Superior temporal gyrus (tissue), 1 donor: ENCODE results near the gene KISS1.

Experiments used
- DNase-seq: peaks from one replicate; pipeline ENCODE4 v3.0.0-alpha.2; 2016; ENCODE audit errors: extremely low spot score

KISS1 gene

DNA sequence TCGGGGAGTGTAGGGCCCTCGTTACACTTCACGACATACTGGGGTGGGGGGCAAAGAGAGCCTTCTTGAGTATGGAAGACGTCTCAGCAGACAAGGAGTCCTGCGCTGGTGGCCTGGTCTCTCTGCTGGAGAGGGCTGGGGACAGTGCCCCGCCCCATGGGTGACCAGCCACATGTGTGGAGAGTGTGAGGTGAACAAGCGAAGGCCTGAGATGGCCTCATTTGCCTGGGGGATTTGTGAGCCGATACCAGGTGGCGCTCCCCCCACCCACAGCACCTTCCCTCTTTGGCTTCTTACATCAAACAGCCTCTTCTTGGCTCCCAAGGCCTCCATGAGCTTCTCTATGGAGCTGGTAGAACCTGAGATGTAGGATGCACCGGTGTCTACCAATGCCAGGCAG lies 40.4 kb downstream of the KISS1 start:
- no peak for DNase-seq

DNA sequence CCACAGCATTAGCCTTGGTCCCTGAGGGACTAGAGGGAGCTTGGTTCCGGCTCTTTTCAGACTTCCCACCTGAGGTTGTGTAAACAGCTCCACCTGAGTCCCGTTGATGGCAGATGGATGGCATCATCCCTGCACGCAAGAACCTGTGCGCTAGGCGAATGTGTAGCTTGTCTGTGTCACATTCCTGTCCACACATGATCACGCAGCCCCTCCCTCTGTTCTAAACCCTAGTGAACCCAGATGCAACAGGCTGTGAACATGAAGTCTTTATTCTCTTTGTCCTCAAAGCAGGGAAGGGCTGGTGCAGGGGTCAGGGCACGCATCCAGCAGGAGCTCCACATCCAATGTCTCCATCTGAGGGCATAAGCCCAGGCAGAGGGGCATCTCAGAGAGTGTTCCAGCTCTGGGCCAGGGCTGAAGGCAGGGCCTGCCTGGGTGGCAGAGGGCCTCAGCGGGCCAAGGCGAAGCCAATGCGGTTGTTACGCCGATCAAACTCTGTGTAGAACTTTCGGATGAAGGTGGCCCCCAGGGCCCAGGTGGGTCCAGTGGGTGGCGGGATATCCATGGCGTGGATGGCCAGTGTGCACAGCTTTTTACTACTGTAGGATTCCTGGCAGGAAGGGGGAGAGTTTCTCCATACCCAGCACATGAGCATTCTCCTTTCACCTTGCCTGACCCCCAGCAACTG lies 41.6 kb downstream of the KISS1 start:
- DNase-seq, result no peak

DNA sequence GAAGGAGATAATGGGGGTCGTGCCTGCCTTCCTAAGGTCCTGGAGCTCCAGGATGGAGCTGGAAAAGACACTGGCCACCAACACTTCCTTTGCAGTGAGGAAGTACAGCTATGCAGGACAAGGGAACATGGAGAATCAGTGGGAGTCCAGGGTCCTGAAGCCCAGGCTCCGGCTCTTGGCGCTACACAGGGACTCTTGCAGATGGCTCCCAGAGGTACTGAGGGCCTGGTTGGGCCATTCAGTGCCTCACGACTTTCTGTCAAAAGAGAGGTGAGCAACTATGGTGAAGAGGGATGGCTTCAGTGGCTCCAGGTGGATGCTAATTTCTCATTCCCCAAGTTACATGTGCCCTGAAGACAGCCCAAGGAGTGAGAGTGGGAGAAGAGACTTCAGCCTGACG lies 42.6 kb downstream of the KISS1 start:
- no peak for DNase-seq

DNA sequence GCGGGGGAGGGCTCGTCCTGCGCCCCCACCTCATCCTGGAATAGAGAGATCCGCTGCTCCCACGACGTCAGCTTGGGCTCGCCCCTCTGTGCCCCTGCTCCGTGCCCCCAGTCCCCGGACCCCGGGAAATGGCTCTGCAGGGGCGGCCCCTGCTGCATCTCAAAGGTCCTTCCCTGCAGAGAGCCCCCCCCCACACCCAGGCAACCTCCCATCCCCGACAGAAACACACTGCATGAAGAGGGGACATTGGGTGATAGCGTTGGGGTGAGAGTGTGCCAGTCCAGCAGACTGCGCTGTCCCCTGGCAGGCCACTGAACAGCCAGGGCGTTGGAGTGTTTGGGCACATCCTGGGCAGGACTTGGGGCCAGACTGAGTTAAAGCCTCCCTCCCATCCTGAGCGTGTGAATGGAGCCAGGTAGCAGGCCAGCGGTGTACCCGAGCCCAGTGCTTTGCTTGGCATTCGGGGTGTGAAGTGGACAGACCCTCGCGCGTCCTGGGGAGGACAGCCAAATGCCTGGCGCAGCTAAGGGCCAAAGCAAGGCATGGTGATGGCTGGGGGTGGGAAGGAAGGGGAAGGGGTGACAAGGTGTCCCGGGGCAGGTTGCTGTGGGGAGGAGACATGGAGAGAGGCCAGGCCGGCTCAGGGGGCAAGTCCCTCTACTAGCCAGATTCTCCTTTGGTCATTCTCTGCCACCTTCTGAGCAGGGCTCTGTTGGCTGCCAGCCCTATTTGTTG lies 43.8 kb downstream of the KISS1 start:
- no peak for DNase-seq

DNA sequence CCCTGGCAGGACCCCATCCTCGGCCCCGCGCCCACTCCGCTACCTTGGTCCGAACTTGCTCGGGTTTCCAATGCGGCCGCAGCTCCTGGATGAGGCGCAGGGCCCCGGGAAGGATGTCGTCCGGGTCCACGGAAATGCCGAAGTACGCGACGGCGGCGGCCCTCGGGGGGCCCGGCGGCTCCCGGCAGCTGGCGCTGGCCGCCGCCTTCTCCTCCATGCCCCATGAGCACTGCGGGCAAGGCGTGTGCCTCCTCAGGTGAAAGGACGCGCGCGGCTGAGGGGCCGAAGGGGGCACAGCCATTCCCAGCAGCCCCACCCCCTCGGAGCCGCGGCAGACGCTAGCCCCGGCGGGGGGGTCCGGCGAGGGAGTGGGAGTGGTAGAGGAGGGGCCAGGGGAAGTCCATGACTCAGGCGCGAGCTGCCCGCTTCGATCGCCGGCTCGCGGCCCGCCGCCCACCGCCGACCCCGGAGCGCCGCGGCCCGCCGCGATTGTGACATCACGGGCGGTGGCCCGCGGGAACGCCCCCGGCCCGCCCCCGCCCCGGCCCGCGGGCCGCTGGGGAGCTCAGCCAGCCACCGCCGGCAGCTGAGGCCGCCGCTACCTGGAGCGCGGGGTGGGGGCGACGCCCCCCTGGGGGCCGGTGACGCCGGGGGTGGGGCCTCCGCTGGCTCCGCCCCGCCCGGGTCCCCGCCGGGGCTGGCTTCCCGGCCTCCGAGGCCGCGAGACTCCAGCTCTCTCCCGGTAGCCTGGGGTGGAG lies 44.6 kb downstream of the KISS1 start, which contains the start of gene ETNK2:
TSS of gene ETNK2 (minus strand) at position 493 of the 758 bp plus-strand sequence. CDS start at position 301, 192 bp downstream.
- DNase-seq, result no peak

DNA sequence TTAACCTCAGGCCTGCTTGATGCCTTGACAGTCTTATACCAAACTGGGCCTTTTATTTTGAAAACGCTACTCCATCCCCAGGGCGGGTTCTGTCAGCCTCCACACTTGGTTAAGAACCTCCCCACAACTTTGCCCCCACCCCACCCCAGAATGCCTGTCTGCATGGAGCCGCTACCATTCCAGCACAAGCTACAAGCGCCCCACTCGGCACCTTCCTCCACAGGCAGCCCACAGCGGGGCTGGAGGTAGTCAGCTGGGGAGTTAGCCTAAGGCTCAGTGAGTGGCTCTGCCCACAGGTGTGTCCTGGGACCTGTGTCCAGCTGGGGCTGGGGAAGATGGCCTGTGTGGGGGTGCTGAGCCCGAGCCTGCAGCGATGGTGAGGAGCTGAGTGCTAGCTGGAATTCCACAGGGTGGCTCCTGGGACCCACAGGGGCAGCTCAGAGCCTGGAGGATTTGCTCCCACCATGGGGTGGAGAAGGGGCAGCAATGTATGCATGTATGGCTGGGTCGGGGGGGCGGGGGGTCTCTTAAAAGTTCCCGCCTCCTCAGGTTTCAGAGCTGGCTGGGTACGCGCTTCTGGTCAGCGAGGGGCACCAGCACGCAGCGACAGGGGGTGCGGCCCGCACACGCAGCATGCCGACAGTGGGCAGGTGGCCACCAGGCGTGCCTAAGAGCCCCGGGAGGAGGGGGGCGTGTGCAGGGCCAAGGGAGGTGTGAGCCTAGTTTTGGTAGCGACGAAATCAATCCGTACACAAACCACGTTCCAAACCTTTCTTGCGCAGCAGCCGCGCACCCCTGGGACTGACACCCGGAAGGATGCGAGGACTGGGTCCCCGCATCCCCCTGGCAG lies 45.4 kb downstream of the KISS1 start:
- no peak for DNase-seq

DNA sequence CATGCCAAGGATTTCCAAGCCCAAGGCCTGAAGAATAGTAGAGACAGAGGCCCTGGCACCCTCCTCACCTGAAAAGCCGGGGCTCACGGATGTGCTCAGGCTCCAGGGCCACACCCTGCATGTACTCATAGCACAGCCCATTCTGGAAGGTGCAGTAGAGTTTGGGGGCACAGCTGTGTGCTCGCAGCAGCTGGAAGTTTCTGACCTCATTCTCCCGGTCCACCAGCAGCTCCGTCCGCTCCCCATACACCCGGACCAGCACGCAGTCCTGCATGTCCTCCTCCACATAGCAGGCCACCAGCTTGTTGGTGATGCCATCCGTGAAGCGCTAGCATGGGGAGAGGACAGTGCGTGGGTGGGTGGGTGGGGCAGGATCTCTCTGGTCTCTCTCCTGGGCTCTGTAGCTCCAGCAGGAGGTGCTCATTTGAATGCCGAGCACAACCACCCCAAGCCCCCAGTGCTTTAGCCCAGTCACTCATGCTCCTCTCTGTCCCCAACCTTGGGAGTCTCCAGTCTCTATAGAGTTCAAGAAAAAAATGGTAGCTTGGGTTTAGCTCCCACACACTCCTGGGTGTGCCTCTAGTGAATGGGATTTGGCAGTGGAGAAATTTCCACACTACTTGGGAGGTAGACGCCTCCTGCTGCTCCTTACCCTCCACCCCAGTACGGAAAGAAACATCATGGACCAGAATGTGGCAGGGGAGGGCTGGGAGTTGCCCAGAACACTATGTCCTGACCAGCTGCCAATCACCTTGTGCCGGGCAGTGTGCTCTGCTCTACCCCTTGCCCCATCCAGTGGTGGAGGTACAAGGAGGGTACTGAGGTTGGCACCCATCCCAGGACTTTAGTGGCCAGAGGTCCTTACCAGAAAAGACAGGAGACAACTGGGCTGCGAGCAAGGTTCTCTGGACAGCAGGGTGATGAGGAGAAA lies 46.4 kb downstream of the KISS1 start:
- no peak for DNase-seq

DNA sequence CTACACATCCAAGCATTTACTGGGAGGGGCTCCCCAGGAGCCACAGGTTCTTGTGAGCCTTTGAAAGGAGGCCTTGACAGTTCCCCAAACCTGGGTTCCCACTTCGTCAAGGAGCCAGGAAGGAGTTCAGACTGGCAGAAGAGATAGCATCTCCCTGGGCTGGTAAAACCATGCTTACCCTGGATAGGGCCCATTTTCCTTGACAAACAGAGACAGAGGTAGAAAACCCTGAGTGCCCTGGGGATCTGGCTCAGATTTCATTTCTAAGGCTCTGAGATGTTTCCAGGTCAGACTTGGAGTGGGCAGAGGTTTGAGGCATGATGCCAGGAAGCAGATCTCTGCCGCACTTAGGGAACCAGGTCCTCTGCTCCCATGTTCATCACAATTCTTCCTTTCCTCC lies 47.2 kb downstream of the KISS1 start:
- DNase-seq, result no peak

DNA sequence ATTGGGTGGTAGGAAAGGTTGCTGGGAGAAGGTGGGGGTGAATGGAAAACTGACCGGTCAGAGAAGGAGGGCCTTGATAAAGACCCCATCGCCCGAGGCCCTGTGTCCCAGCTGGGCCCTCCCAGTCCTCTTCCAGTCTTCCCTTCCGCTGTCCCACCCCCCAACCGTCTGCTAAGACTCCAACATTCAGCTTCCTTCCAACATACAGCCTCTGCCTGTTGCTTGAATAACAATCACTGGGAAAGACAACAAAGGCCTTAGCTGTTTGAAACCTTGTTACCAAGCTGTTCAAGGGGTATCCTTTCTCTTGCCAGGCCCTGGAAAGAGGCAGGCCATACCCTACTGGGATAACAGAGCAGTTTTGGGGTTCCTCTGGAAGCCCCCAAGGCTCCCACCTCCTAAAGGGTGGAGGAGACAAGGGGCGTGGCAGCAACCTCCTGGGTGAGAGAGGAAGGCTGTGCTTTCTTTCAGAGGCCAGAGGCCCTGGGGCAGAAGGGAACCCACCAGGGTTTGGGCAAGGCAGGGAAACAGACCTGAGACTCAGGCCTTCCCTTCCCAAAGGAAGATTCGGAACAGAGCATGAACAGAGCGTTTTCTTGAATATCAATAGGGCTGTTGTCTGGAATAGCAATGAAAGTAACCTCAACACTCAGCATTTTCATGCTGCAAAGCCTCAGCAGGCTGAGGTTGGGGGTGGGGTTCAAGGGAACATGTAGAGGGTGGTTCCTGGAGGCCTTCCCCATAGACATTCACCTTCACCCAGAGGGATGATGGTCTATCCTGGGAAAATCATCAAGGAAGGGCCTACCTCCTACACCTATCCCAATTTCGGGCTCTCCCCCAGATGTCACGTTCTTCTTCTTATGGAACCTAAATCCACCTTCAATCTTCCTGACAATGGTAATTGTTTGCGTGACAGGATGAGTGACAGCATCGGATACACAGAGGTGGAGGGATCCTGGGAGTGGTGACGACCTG lies 48.6 kb downstream of the KISS1 start:
- DNase-seq, result no peak

DNA sequence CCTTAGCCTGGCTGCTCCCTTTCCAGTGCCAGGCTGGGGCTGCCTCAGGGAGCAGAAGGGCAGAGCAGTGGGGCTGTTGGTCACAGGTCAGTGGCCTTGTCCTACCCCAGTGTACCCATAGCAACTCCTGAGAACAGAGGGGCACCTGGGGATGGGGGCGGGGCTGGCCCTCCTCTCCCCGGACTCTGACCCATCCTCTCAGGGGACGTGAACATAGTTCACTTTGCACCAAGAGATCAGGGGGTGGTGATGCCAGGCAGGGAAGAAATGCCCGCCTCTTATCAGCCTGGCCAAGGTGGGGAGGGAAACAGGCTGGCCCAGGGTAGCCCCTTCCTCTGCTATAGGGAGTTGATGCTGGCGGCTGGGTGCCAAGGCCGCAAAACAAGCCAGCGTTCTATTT lies 49.3 kb downstream of the KISS1 start:
- DNase-seq, result no peak

DNA sequence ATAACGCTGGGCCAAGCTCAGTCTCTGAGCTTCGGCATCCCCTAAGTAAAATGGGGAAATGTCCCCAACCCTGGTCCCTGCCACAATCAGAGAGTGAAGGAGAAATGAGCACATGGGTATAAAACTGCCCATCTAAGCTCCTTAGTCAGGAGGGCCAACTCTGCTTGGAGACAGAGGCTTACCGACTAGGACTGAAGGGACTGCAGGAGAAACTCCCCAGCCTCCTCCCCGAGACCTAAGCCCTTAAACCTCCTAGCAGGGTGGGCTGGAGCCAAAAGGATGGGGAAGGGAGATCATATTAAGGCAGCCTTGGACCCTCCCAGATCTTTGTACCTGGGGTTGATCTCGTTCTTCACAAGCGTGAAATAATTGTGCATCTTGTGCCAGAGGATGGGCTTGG lies 50.0 kb downstream of the KISS1 start:
- no peak for DNase-seq

DNA sequence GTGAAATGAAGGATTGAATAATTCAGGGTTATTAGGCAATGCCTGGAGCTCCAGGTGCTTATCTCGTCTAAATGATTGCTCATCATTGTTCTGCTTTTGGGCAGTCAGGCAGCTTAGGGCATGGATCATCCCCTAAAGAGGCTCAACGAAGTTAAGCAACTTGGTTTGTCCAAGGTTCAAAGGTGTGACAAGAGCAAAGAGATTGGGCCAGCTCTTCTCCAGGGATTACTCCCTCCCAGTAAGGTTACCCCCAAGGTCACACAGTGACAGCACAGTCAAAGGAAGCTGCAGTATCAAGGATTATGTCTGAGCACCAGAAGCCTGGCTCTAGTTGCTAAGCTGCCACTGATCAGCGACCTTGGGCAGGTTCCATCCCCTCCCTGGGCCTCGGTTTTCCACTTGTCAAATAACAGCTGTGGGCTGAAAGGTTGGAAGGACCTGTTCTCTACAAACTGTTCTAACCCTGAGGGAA lies 51.2 kb downstream of the KISS1 start:
- DNase-seq, result no peak

DNA sequence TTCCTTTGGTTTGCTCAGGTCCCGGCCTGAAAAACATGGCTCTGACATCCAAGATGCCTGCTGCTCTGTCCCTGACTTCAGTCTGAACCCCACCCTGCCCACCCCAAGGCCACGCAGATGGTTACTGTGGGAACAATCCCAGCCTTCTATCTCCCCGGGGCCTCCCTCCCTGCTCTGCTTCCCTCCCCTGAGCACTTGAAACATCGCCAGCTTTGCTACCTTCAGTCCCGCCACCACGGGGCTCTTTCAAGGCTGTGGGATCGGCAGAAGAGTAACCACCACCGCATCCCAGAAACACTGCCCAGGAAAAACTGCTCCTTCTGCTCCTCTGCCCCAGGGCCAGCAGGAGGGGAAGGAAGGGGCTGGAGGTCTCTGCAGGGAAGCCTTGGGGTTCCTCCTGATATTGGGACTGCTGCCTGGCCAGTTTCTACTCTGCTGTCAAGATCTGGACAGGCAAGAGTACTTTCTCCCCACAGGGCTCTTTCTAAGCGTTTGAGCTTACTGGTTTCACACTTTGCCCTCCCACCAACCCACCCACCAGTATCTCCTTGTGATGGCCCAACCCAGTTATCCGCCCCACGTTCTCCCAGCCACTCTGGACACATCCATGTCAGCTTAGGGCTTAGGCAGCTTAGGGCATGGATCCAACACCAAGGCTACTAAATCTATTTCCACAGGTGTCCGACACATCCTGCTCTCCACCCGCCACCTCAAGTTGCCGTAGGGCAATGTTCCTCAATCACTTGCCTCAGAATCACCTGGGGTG lies 52.8 kb downstream of the KISS1 start:
- no peak for DNase-seq

DNA sequence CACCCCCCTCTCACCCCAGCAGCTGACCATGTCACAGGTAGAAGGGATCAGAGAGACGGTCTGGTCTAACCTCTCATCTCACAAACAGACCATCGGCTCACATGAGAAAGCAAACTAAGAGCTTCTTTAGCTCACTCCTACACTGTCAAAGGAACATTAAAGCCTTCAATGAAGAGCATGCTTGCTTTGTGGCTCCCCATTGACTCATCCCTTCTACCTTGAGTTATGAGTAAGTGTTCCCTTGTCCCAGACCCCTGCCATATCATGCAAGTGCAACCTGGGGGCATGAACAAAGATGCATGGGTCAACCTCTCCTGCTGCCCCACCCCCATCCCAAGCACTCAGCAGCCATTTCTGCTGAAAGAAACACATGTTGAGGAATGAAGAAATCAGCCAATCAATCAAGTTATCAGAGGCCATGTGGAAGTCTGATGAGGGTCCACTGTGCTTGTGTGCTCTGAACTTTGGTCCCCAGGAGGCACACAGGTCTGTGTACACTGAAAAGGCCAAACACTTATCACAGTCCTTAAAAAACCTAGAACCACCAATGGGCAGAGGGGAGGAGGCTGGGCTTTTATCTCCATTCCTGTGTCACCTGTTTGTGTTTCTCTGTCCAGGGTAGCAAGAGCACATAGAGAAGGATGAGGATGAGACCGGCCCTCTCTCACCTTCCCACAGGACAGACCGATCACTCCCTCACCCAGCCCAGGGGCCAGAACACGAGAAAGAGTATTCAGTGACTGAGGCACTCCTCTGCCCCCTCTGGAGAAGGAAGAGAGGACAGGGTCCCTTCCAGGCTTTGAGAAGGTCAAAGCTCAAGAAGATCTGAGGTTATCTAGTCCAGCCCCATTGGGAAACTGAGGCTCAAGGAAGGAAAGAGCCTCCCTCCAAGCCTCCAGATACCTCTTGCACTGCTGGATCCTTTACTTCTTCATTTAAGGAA lies 54.0 kb downstream of the KISS1 start:
- no peak for DNase-seq

DNA sequence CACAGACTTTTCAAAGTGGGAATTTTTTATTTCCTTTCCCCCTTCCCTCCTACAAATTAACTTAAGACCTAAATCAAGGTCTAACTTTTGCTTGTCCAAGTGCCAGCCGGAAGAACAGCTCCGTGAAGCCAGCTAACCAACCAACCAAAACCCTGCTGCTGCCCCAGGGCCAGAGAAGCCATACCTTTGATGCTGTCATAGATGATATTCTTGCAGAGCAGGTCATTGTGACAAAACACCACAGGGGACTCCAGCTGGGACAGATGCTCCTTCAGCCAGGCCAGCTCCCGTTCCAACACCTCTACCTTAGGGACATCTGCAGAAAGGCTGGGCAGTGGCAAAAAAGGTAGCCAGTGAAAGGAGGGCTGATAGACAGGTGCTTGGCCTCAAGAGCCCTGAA lies 55.2 kb downstream of the KISS1 start:
- no peak for DNase-seq
